Peyer's patch (tissue), 4 donors: Measurements from ENCODE around the gene NEK6.

Source experiments
- POLR2A ChIP-seq, 2 donors: fragments of 450-650 bp; IDR thresholded peaks; one replicate each; pipeline ENCODE4 v1.5.1; 2017; ENCODE audit warnings: antibody characterized with exemption in 2 of 2, mild to moderate bottlenecking in 2 of 2, moderate library complexity in 2 of 2
- TF ChIP-seq, protein P1 (sequence below), 6 experiments: fragments of 450-650 bp in 4 of 6; fragments of 200-600 bp in 2 of 6; sonication (generic) in 1 of 6; IDR thresholded peaks; one replicate each; pipeline ENCODE4 v1.5.1; 2017 to 2019; ENCODE audit warnings: antibody characterized with exemption in 6 of 6, mild to moderate bottlenecking in 3 of 6, moderate library complexity in 1 of 6

DNA sequence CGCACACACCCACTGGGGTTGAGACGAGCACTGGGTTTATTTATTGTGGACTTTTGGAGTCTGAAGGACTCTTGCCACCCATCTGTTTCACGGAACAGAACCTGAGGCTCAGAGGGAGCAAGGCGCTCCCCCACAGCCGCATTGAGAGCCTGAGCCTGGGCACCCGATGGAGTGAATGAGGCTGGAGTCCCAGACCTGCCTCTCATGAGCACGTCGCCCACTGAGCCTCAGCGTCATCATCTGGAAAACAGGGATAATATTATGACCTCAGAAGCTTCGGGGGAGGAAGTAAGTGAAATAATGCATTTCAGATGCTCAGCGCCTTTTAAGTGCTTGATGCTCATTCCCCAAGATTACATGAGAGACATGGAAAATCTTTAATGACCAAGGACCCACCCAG, 5.5 kb downstream of the NEK6 start:
- TF ChIP-seq POLR2A (IDR thresholded peaks at IDR 0.05), result no peak
- TF ChIP-seq, protein P1, sequence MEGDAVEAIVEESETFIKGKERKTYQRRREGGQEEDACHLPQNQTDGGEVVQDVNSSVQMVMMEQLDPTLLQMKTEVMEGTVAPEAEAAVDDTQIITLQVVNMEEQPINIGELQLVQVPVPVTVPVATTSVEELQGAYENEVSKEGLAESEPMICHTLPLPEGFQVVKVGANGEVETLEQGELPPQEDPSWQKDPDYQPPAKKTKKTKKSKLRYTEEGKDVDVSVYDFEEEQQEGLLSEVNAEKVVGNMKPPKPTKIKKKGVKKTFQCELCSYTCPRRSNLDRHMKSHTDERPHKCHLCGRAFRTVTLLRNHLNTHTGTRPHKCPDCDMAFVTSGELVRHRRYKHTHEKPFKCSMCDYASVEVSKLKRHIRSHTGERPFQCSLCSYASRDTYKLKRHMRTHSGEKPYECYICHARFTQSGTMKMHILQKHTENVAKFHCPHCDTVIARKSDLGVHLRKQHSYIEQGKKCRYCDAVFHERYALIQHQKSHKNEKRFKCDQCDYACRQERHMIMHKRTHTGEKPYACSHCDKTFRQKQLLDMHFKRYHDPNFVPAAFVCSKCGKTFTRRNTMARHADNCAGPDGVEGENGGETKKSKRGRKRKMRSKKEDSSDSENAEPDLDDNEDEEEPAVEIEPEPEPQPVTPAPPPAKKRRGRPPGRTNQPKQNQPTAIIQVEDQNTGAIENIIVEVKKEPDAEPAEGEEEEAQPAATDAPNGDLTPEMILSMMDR (IDR thresholded peaks at IDR 0.05), result no peak
